Ramos (cell line): ENCODE measurements around the gene OR1K1.

Source experiments
- in situ Hi-C: fragments of 300-500 bp; cut with MboI; formaldehyde crosslinking; loops from one replicate; pipeline ENCODE4 v1.14.3; 2022; ENCODE audit warnings: low sequenced_read_pairs; ENCODE audit not compliant: unreplicated experiment

The OR1K1 gene

GRCh38 chr9:122846371-122846940 is 46.5 kb downstream of the OR1K1 start:
- in situ Hi-C loops = no loop called here

DNA sequence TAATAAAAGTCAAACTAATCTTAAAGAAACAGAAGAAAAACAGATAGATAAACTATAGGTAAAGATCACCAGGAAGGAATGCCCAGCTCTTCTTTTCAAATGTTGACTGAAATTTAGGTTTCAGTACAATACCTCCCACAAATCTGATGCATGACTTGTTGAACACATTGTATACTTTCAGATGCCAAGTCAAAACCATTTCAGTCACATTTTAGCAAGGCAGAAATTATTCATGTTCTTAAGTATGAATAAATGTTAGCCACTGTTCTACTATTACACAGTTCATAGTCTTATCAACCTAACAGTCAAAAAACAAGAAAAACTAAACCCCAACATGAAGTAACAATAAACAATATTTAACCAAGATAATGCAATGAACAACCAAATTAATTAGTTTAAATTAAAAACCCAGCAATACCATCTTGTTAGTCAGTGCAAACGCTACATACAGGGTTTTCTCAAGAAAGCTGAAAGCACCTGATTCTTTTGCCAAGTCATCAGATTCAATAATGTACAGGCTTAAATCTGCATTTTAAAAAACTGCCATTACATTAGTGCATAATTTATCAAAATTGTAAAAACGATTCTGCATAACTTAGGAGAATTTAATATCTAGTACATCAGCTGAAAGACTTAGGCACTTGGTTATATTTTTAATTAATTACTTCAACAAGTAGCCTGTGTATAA is 48.5 kb downstream of the OR1K1 start:
- in situ Hi-C loops = no loop called here
